ENCODE measurements around the gene ASPG. TPM values are rescaled to one million over a fixed set of nuclear protein-coding genes. Genes with fewer than 3 reads are reported as not detected.

ASPG gene
- total RNA-seq, 2 donors from 2014 or later: 0.30 TPM; not detected in 1

DNA sequence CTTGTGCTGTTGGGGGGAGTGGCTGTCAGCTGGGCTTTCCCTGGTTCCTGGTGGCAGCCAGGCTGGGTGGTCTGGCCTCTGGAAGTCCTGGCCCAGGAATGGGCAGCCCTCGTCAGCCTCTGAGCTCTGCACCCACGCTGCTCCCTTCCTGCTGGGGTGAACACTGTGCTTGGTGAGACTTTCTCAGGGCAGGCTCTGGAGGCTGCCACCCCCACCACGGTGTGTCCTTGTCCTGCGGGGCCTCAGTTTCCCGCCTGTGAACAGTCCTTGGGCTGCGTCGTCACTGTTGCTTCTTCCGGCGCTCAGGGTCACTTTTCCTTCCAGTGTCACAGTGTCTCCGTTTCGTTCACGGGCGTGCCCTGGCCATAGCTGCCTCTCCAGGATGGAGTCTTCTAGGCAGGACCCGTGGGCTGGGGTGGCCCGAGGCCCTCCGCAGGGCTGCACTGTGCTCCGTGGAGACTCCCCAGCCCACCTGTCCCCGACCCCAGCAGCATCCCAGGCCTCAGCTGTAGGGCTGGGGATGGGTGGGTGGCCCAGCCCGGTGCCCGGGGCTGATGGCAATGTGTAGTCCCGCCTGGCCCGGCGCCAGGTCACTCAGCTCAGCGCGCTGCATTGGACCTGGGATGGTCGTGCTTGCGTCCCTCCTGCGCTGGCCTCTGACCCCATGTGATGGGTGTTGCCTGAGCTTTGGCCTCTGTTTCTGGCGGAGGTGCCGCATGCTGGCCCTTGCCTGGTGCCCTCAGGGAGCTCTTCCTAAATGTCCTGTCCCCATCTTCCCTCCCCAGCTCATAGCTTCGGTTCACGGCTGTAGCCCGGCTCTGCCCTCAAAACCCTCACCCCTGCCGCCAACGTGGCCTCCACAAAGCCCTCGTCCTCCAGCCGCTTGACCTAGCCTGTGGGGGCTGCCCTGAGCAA is 59.7 kb downstream of the ASPG start:
- DNase-seq (no peak), ATAC-seq (replicated peaks in 1 of 2) (no peak)
- no peak overlapping the region for H3K4me3 Mint-ChIP-seq
- H3K9me3 Mint-ChIP-seq: no peaks in the 10 kb centered on the region
- no peaks in the 10 kb centered on the region for H3K36me3 Mint-ChIP-seq (ENCODE audit: insufficient read depth in 2 of 2)
- H3K4me1 Mint-ChIP-seq (ENCODE audit: low read depth): no peaks in the 10 kb centered on the region
- H3K27ac Mint-ChIP-seq: no peak overlapping the region
- peaks cover under 1% of the 10 kb centered on the region for H3K27me3 Mint-ChIP-seq (ENCODE audit: low read depth)

DNA sequence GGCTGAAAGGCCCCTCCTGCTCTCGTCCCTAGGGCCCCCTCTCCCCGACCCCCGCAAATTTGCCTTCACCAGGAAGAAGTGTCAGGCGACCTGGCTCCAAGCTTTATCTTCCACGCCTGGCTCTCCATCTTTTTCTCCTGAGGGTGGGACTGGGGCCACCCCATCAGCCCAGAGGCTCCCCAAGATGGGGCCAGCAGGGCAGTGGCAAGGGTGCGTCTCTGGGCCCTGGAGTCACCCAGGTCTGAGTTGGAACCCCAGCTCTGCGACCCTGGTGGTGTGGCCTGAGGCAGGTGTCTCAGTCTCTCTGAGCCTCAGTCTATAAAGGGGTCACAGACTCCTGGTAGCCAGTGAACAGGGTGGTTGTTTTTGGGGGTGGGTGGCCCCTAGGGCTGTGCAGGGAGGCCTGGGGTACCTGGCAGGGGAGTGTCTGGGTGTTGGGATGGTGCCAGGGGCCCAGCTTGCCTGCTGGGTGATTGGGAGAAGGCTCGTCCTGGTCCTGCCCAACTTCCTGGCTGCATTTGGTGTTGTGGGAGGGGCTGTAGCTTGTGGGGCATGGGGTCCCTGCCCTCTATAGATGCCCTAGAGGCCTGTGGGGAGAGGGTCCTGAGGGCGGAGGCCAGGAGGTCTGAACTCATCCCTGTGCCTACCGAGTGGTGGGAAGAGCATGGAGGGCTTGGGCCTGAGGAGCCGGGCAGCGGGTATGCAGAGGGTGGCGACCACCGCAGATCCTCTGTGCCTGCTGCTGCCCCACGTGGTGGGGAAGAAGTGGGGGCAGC is 60.5 kb downstream of the ASPG start:
- DNase-seq (no peak), ATAC-seq (replicated peaks in 1 of 2) (no peak)
- Mint-ChIP-seq H3K27me3 (ENCODE audit: low read depth) (no peaks in the 10 kb centered on the region), H3K27ac (no peak overlapping the region), H3K9me3 (no peaks in the 10 kb centered on the region), H3K4me1 (ENCODE audit: low read depth) (no peaks in the 10 kb centered on the region), H3K4me3 (no peak overlapping the region), H3K36me3 (ENCODE audit: insufficient read depth in 2 of 2) (no peaks in the 10 kb centered on the region)

- no peak overlapping the region for H3K4me3 Mint-ChIP-seq
- ATAC-seq (replicated peaks in 1 of 2) (no peak), DNase-seq (no peak)
- no peak overlapping the region for H3K27ac Mint-ChIP-seq
- H3K4me1 Mint-ChIP-seq (ENCODE audit: low read depth): no peaks in the 10 kb centered on the region
- no peaks in the 10 kb centered on the region for H3K27me3 Mint-ChIP-seq (ENCODE audit: low read depth)
- H3K9me3 Mint-ChIP-seq: no peaks in the 10 kb centered on the region
- H3K36me3 Mint-ChIP-seq (ENCODE audit: insufficient read depth in 2 of 2): no peaks in the 10 kb centered on the region
These were observed 61.3 kb downstream of the ASPG start for GRCh38 chr14:104146651-104147345.

DNA sequence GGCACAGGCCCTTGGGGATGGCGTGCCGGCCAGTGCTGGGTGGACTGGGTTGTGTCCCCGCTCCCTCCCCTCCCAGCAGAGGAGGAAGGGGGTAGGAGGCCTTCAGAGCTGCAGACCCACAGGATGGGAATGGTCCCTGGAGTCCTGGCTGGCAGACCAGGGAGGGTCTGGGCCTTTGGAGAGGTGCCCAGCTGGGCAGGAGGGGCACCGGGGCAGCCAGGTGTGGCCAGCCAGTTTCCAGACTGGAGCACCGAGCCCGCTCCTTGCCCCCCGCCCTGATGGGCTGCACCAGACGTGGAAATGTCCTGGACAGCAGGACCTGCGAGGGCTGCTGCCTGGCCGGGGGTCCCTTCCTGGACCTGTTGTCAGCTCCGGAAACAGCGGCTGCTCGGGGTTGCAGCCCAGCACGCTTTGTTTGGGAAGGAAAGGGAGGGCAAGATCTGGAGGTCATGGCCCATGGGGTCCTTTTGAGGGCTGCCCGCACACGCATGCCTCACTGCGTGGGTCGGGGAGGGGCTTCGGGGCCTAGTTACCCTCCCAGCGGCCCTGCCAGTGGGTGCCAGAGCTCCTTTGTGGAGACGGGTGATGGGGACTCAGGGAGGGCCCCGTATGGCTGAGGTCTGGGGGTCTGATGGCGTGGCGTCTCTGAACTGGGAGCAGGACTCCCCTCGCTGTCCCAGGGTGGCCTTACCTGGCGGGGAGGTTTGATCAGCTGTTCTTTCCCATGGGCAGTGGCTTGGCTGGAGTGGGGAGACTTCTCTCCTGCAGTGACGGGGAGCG is 62.0 kb downstream of the ASPG start:
- ATAC-seq (replicated peaks in 1 of 2): no peak
- H3K4me1 Mint-ChIP-seq (ENCODE audit: low read depth): no peaks in the 10 kb centered on the region
- no peaks in the 10 kb centered on the region for H3K9me3 Mint-ChIP-seq
- no peak overlapping the region for H3K4me3 Mint-ChIP-seq
- no peaks in the 10 kb centered on the region for H3K36me3 Mint-ChIP-seq (ENCODE audit: insufficient read depth in 2 of 2)
- no peaks in the 10 kb centered on the region for H3K27me3 Mint-ChIP-seq (ENCODE audit: low read depth)
- H3K27ac Mint-ChIP-seq: no peak overlapping the region
- DNase-seq: no peak

DNA sequence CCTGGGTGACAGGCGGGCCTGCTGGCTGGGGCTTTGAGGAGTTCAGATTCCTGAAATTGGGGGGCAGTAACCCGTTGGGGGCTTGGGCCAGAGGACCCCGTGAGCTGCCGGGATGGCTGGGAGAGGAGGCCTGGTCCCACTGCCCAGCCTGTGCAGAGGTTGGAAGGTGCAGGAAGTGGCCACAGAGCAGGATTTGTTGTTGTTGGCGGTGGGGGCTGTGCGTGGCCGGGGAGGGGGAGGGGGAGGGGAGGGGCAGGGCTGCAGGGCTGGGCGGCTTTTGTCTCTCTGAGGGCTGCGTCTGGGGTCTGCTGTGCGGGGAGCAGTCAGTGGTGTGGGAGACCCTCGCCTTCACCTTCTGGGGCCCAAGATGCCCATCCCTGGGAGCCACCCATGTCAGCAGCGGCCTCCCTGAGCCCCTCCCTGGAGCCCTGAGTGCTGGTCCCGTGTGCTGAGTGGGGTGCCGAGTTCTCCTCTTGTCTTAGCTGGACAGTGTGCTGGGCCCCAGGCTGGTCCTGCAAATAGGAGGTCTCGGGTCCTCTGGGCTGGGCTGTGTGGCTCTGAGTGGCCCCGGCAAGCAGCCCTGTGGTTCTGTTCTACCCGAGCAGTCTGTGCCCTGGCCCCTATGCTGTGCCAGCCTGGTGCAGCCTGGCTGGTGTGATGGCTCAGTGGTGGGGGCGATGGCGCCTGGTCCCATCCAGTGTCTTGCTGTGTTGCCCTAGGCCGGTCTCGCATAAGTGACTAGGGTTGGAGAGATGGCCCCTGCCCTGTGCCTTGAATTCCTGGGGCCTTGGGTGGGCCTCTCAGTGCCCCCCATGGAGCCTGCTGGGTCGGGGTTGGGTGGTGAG is 63.2 kb downstream of the ASPG start:
- Mint-ChIP-seq H3K4me1 (ENCODE audit: low read depth) (no peaks in the 10 kb centered on the region), H3K9me3 (no peaks in the 10 kb centered on the region), H3K27ac (no peak overlapping the region), H3K36me3 (ENCODE audit: insufficient read depth in 2 of 2) (no peaks in the 10 kb centered on the region), H3K27me3 (ENCODE audit: low read depth) (no peaks in the 10 kb centered on the region), H3K4me3 (no peak overlapping the region)
- DNase-seq (no peak), ATAC-seq (replicated peaks in 1 of 2) (no peak)

DNA sequence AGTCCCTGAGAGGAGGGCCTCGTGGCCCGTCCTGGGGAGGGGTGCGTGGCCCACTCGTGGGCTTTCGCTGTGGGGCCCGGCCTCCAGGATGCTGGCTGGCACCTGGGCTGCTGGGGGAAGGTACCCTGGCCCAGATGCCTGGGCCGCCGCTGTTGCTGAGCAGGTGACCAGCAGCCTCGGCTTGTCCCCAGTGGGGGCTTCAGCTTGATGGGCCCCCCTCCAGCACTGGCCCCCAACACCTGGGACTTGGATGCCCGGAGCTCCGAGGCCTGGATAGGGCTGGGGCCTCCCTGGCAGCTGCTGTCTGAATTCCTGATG is 63.7 kb downstream of the ASPG start:
- no peak for DNase-seq
- H3K27me3 Mint-ChIP-seq (ENCODE audit: low read depth): no peaks in the 10 kb centered on the region
- H3K9me3 Mint-ChIP-seq: no peaks in the 10 kb centered on the region
- no peak overlapping the region for H3K27ac Mint-ChIP-seq
- H3K36me3 Mint-ChIP-seq (ENCODE audit: insufficient read depth in 2 of 2): no peaks in the 10 kb centered on the region
- no peak for ATAC-seq (replicated peaks in 1 of 2)
- H3K4me3 Mint-ChIP-seq: no peak overlapping the region
- no peaks in the 10 kb centered on the region for H3K4me1 Mint-ChIP-seq (ENCODE audit: low read depth)

GRCh38 chr14:104149617-104150135 is 64.2 kb downstream of the ASPG start:
- H3K27me3 Mint-ChIP-seq (ENCODE audit: low read depth): no peaks in the 10 kb centered on the region
- ATAC-seq (replicated peaks in 1 of 2) (peak in 1 of 2 donors; percentile 36), DNase-seq (no peak)
- no peaks in the 10 kb centered on the region for H3K4me1 Mint-ChIP-seq (ENCODE audit: low read depth)
- H3K4me3 Mint-ChIP-seq: no peak overlapping the region
- H3K27ac Mint-ChIP-seq: no peak overlapping the region
- H3K9me3 Mint-ChIP-seq: no peaks in the 10 kb centered on the region
- H3K36me3 Mint-ChIP-seq (ENCODE audit: insufficient read depth in 2 of 2): no peaks in the 10 kb centered on the region

GRCh38 chr14:104150136-104151025 is 64.9 kb downstream of the ASPG start:
- Mint-ChIP-seq H3K4me1 (ENCODE audit: low read depth) (no peaks in the 10 kb centered on the region), H3K27me3 (ENCODE audit: low read depth) (no peaks in the 10 kb centered on the region), H3K36me3 (ENCODE audit: insufficient read depth in 2 of 2) (no peaks in the 10 kb centered on the region), H3K4me3 (no peak overlapping the region), H3K9me3 (no peaks in the 10 kb centered on the region), H3K27ac (no peak overlapping the region)
- DNase-seq (no peak), ATAC-seq (replicated peaks in 1 of 2) (no peak)

GRCh38 chr14:104151026-104151381 is 65.5 kb downstream of the ASPG start:
- Mint-ChIP-seq H3K27me3 (ENCODE audit: low read depth) (no peaks in the 10 kb centered on the region), H3K4me3 (no peak overlapping the region), H3K9me3 (no peaks in the 10 kb centered on the region), H3K4me1 (ENCODE audit: low read depth) (no peaks in the 10 kb centered on the region), H3K27ac (no peak overlapping the region), H3K36me3 (ENCODE audit: insufficient read depth in 2 of 2) (no peaks in the 10 kb centered on the region)
- DNase-seq: no peak
- ATAC-seq (replicated peaks in 1 of 2): no peak

- no peak overlapping the region for H3K4me3 Mint-ChIP-seq
- ATAC-seq (replicated peaks in 1 of 2): no peak
- H3K9me3 Mint-ChIP-seq: no peaks in the 10 kb centered on the region
- H3K36me3 Mint-ChIP-seq (ENCODE audit: insufficient read depth in 2 of 2): no peaks in the 10 kb centered on the region
- no peak for DNase-seq
- no peaks in the 10 kb centered on the region for H3K4me1 Mint-ChIP-seq (ENCODE audit: low read depth)
- no peaks in the 10 kb centered on the region for H3K27me3 Mint-ChIP-seq (ENCODE audit: low read depth)
- no peak overlapping the region for H3K27ac Mint-ChIP-seq
These were observed 66.2 kb downstream of the ASPG start for GRCh38 chr14:104151566-104152245.

GRCh38 chr14:104152246-104152575 is 66.7 kb downstream of the ASPG start:
- H3K4me3 Mint-ChIP-seq: no peak overlapping the region
- no peaks in the 10 kb centered on the region for H3K9me3 Mint-ChIP-seq
- H3K36me3 Mint-ChIP-seq (ENCODE audit: insufficient read depth in 2 of 2): no peaks in the 10 kb centered on the region
- ATAC-seq (replicated peaks in 1 of 2) (no peak), DNase-seq (no peak)
- no peaks in the 10 kb centered on the region for H3K4me1 Mint-ChIP-seq (ENCODE audit: low read depth)
- H3K27ac Mint-ChIP-seq: no peak overlapping the region
- no peaks in the 10 kb centered on the region for H3K27me3 Mint-ChIP-seq (ENCODE audit: low read depth)

Data from activated T-cell treated with anti-CD3 and anti-CD28 coated beads, Interleukin-2, amount 50 U/mL, for 72 hours (primary cell).